Panc1 (cell line): ENCODE measurements around the gene GRID1. TPM values are rescaled to one million over a fixed set of nuclear protein-coding genes. Genes with fewer than 3 reads are reported as not detected.

Source experiments
- ATAC-seq: fragments of 200-7000 bp; cut with Tn5 transposase; 2 replicates; pipeline ENCODE4 v1.9.1; 2020; ENCODE audit warnings: mild to moderate bottlenecking, moderate library complexity
- BruUV-seq: library from RNA; stranded (reverse); fragments of 400-500 nt; replicated peaks from 2 replicates; lab custom pipeline; 2021; lab: Mats Ljungman, UMichigan
- CTCF ChIA-PET: fragments of 300-600 bp; sonication (Branson Sonifier 250); formaldehyde crosslinking; loops from one replicate; lab custom pipeline; 2022; ENCODE audit warnings: antibody characterized with exemption; lab: Charles Lee
- POLR2A ChIA-PET: fragments of 300-600 bp; sonication (Branson Sonifier 250); formaldehyde crosslinking; loops from one replicate; lab custom pipeline; 2022; ENCODE audit warnings: antibody characterized with exemption; lab: Charles Lee
- DNase-seq: peaks from one replicate; pipeline ENCODE4 v3.0.0-alpha.2; 2010; ENCODE audit warnings: low read depth, low spot score
- H3K27ac ChIP-seq: 2 replicates; pipeline ENCODE4 v1.5.1; 2011; ENCODE audit warnings: mild to moderate bottlenecking, low read length, inconsistent platforms
- H3K27me3 ChIP-seq: fragments of 200-500 bp; sonication (Bioruptor generic); 2 replicates; pipeline ENCODE4 v1.6.0; 2014; ENCODE audit warnings: low read length, inconsistent platforms; ENCODE audit not compliant: control insufficient read depth, insufficient read depth
- H3K36me3 ChIP-seq: fragments of 200-500 bp; sonication (Bioruptor generic); 2 replicates; pipeline ENCODE4 v1.5.1; 2014; ENCODE audit warnings: inconsistent platforms, mild to moderate bottlenecking, low read length, moderate library complexity; ENCODE audit not compliant: control insufficient read depth, insufficient read depth
- H3K4me1 ChIP-seq: 2 replicates; pipeline ENCODE4 v1.5.1; 2011; ENCODE audit warnings: inconsistent platforms, mild to moderate bottlenecking, low read length, moderate library complexity; ENCODE audit not compliant: control insufficient read depth, insufficient read depth
- H3K4me3 ChIP-seq, 2 experiments: 2 replicates each; pipeline ENCODE4 v1.5.1; 2011 to 2012; ENCODE audit warnings: low read depth in 2 of 2, low read length in 2 of 2, mild to moderate bottlenecking in 2 of 2, inconsistent platforms in 1 of 2, moderate library complexity in 1 of 2
- H3K9me3 ChIP-seq: fragments of 200-500 bp; sonication (Bioruptor generic); 2 replicates; pipeline ENCODE4 v1.5.1; 2014; ENCODE audit warnings: low read depth, mild to moderate bottlenecking, inconsistent platforms, low read length, moderate library complexity; ENCODE audit not compliant: control insufficient read depth, insufficient read depth
- POLR2AphosphoS5 ChIP-seq: IDR thresholded peaks from 2 replicates; pipeline ENCODE4 v1.6.1; 2012; ENCODE audit warnings: mild to moderate bottlenecking, low read depth, low read length, moderate library complexity
- SIN3A ChIP-seq: IDR thresholded peaks from 2 replicates; pipeline ENCODE4 v1.6.1; 2012; ENCODE audit warnings: low read depth, mild to moderate bottlenecking, low read length, moderate library complexity, borderline replicate concordance; ENCODE audit not compliant: insufficient read depth
- TCF7L2 ChIP-seq: IDR thresholded peaks from 2 replicates; pipeline ENCODE4 v1.6.1; 2011; ENCODE audit warnings: mild to moderate bottlenecking, low read depth, low read length, inconsistent platforms
- in situ Hi-C: cut with HindIII; loops from 2 replicates; pipeline ENCODE4 v1.10.0; 2016; ENCODE audit warnings: low sequenced_read_pairs, low pct_unique_long_range_greater_than_20kb
- intact Hi-C: fragments of 100-400 bp; cut with micrococcal nuclease; formaldehyde crosslinking; loops from one replicate; pipeline ENCODE4 v1.10.0; 2022; ENCODE audit not compliant: unreplicated experiment
- total RNA-seq: library from RNA; stranded (reverse); gene quantifications from one replicate; pipeline ENCODE4 v1.2.1, GENCODE V29; 2021; ENCODE audit not compliant: unreplicated experiment
- TF ChIP-seq, protein P1 (sequence below), 2 experiments: IDR thresholded peaks; 2 replicates each; pipeline ENCODE4 v1.6.1; 2011 to 2012; ENCODE audit warnings: low read depth in 2 of 2, control low read depth in 1 of 2, low read length in 1 of 2, mild to moderate bottlenecking in 1 of 2, moderate library complexity in 1 of 2; ENCODE audit not compliant: insufficient read depth in 1 of 2
- TF ChIP-seq, protein P2 (sequence below): fragments of 450-650 bp; IDR thresholded peaks from 2 replicates; pipeline ENCODE4 v1.5.1; 2017; ENCODE audit warnings: mild to moderate bottlenecking

GRID1 gene
- total RNA-seq, 1 experiment from 2014 or later, result 2.3 TPM

DNA sequence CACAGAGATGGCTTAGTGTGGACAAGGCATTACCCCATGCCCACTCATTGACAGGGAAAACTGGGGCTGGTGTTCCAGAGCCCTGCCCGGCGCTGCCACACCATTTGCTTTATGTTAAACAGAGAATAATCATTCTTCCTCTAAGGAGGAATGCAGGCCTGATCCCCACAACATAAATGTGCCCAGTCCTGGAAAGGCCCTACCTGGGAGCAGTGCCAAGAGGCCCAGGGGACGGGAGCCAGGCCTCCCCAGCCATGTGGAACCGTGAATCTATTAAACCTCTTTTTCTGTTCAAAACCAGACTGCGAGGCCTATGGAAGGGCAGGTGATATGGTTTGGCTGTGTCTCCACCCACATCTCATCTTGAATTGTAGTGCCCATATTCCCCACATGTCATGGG lies 264.1 kb downstream of the GRID1 start:
- no peak overlapping the region for H3K27ac ChIP-seq
- ATAC-seq, result no peak
- no peak overlapping the region for H3K4me3 ChIP-seq
- H3K36me3 ChIP-seq, result no peaks in the 10 kb centered on the region
- no TSS peak for BruUV-seq
- H3K4me1 ChIP-seq, result no peaks in the 10 kb centered on the region
- no peaks in the 10 kb centered on the region for H3K27me3 ChIP-seq
- ChIA-PET POLR2A (no interaction called here), CTCF (no interaction called here)
- TF ChIP-seq SIN3A, result no peak
- no peak for TF ChIP-seq TCF7L2
- TF ChIP-seq, protein P1, sequence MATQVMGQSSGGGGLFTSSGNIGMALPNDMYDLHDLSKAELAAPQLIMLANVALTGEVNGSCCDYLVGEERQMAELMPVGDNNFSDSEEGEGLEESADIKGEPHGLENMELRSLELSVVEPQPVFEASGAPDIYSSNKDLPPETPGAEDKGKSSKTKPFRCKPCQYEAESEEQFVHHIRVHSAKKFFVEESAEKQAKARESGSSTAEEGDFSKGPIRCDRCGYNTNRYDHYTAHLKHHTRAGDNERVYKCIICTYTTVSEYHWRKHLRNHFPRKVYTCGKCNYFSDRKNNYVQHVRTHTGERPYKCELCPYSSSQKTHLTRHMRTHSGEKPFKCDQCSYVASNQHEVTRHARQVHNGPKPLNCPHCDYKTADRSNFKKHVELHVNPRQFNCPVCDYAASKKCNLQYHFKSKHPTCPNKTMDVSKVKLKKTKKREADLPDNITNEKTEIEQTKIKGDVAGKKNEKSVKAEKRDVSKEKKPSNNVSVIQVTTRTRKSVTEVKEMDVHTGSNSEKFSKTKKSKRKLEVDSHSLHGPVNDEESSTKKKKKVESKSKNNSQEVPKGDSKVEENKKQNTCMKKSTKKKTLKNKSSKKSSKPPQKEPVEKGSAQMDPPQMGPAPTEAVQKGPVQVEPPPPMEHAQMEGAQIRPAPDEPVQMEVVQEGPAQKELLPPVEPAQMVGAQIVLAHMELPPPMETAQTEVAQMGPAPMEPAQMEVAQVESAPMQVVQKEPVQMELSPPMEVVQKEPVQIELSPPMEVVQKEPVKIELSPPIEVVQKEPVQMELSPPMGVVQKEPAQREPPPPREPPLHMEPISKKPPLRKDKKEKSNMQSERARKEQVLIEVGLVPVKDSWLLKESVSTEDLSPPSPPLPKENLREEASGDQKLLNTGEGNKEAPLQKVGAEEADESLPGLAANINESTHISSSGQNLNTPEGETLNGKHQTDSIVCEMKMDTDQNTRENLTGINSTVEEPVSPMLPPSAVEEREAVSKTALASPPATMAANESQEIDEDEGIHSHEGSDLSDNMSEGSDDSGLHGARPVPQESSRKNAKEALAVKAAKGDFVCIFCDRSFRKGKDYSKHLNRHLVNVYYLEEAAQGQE (IDR thresholded peaks at IDR 0.05; ENCODE audit: insufficient read depth in 1 of 2, low read depth in 2 of 2, low read length in 1 of 2), result no peak
- DNase-seq, result no peak
- intact Hi-C loops (no loop called here), in situ Hi-C loops (no loop called here)
- no peaks in the 10 kb centered on the region for H3K9me3 ChIP-seq

DNA sequence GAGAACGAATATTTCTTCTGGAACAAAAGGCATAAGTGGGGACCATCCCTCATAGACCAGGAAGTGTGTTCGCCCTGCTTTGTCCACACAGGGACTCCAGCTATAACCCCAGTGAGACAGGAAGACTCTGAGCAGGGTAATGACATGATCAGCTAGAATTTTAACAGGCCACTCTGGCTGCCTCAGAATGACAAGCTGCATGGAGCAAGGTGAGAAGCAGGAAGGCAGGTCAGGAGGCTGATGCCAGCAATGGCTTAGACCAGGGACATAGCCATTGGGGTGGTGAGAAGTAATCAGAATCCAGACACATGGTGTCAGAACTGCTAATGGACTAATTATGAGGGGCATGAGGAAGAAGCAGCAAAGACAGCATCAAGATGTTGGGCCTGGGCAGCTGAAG lies 264.6 kb downstream of the GRID1 start:
- Histone ChIP-seq H3K36me3 (no peaks in the 10 kb centered on the region), H3K4me3 (no peak overlapping the region), H3K4me1 (no peaks in the 10 kb centered on the region), H3K27me3 (no peaks in the 10 kb centered on the region), H3K9me3 (no peaks in the 10 kb centered on the region), H3K27ac (no peak overlapping the region)
- in situ Hi-C loops, result no loop called here
- POLR2A ChIA-PET, result no interaction called here
- DNase-seq, result no peak
- no peak for TF ChIP-seq POLR2AphosphoS5
- TF ChIP-seq SIN3A, result no peak
- TF ChIP-seq, protein P2, sequence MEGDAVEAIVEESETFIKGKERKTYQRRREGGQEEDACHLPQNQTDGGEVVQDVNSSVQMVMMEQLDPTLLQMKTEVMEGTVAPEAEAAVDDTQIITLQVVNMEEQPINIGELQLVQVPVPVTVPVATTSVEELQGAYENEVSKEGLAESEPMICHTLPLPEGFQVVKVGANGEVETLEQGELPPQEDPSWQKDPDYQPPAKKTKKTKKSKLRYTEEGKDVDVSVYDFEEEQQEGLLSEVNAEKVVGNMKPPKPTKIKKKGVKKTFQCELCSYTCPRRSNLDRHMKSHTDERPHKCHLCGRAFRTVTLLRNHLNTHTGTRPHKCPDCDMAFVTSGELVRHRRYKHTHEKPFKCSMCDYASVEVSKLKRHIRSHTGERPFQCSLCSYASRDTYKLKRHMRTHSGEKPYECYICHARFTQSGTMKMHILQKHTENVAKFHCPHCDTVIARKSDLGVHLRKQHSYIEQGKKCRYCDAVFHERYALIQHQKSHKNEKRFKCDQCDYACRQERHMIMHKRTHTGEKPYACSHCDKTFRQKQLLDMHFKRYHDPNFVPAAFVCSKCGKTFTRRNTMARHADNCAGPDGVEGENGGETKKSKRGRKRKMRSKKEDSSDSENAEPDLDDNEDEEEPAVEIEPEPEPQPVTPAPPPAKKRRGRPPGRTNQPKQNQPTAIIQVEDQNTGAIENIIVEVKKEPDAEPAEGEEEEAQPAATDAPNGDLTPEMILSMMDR, result no peak
- TF ChIP-seq, protein P1 (IDR thresholded peaks at IDR 0.05; ENCODE audit: insufficient read depth in 1 of 2, low read depth in 2 of 2, low read length in 1 of 2), result no peak
- no peak for TF ChIP-seq TCF7L2
- no TSS peak for BruUV-seq
- CTCF ChIA-PET, result interaction anchor here (0.6 to 0.7 kb wide), 2 partner anchors 88 to 541 kb away, joined by 4 to 7 read pairs; no protein-coding TSS in a partner anchor
- intact Hi-C loops, result no loop called here
- ATAC-seq, result no peak
